Dermis blood vessel endothelial cell (primary cell): Measurements from ENCODE around the gene PHPT1. TPM values are rescaled to one million over a fixed set of nuclear protein-coding genes. Genes with fewer than 3 reads are reported as not detected.
"Not testable (repeated sequence)": the region's sequence is repeated elsewhere in the genome, so short reads cannot be mapped to it uniquely, and the experiment has no call there.

Experiments
- DNase-seq: peaks from one replicate; pipeline ENCODE4 v3.0.0; 2010
- total RNA-seq: library from RNA; depleted of rRNA; stranded (reverse); fragments of >200 nt; gene quantifications from 2 replicates; pipeline ENCODE4 v1.2.3, GENCODE V29; 2014

The PHPT1 gene
- total RNA-seq, 1 donor from 2014 or later, result 99.0 TPM

- no peak for DNase-seq
These were observed 12.8 kb downstream of the PHPT1 start for GRCh38 chr9:136861874-136862457.

GRCh38 chr9:136862849-136863622, 13.8 kb downstream of the PHPT1 start:
- DNase-seq, result no peak

GRCh38 chr9:136863623-136864273, 14.5 kb downstream of the PHPT1 start:
- DNase-seq, result no peak

- no peak for DNase-seq
These were observed 16.0 kb downstream of the PHPT1 start for GRCh38 chr9:136865041-136865767.

GRCh38 chr9:136865768-136866103, 16.5 kb downstream of the PHPT1 start:
- DNase-seq, result no peak

- not testable (repeated sequence) for DNase-seq
These were observed 17.8 kb downstream of the PHPT1 start for GRCh38 chr9:136866898-136867421.

- no peak for DNase-seq
These were observed 18.3 kb downstream of the PHPT1 start for GRCh38 chr9:136867480-136867879.

GRCh38 chr9:136867917-136868316, 18.7 kb downstream of the PHPT1 start:
- DNase-seq, result no peak

GRCh38 chr9:136868644-136869043, 19.4 kb downstream of the PHPT1 start:
- no peak for DNase-seq

GRCh38 chr9:136869611-136870010, 20.4 kb downstream of the PHPT1 start:
- DNase-seq, result not testable (repeated sequence)

GRCh38 chr9:136875155-136875554, 25.9 kb downstream of the PHPT1 start:
- DNase-seq, result no peak

GRCh38 chr9:136876476-136876875, 27.3 kb downstream of the PHPT1 start:
- no peak for DNase-seq

- no peak for DNase-seq
These were observed 31.4 kb downstream of the PHPT1 start for GRCh38 chr9:136880651-136881050.

- DNase-seq, result no peak
These were observed 32.5 kb downstream of the PHPT1 start for GRCh38 chr9:136881691-136882108.

GRCh38 chr9:136882109-136882946, 33.1 kb downstream of the PHPT1 start:
- peak; percentile 83 for DNase-seq

- DNase-seq, result not testable (repeated sequence)
These were observed 33.7 kb downstream of the PHPT1 start for GRCh38 chr9:136882947-136883283.

GRCh38 chr9:136883670-136884069, 34.5 kb downstream of the PHPT1 start:
- DNase-seq, result not testable (repeated sequence)

GRCh38 chr9:136885950-136886578, 36.9 kb downstream of the PHPT1 start, which contains the start of gene TRAF2:
TRAF2 (plus strand) TSS chr9:136886516; CDS start chr9:136898741, 12,225 bp downstream.
- peak; percentile 100 for DNase-seq

GRCh38 chr9:136886610-136887597, 37.7 kb downstream of the PHPT1 start:
- DNase-seq, result peak; percentile 45

GRCh38 chr9:136888454-136888853, 39.2 kb downstream of the PHPT1 start:
- DNase-seq, result no peak
